ENCODE results near the gene GRIK4.

GRIK4 gene

DNA sequence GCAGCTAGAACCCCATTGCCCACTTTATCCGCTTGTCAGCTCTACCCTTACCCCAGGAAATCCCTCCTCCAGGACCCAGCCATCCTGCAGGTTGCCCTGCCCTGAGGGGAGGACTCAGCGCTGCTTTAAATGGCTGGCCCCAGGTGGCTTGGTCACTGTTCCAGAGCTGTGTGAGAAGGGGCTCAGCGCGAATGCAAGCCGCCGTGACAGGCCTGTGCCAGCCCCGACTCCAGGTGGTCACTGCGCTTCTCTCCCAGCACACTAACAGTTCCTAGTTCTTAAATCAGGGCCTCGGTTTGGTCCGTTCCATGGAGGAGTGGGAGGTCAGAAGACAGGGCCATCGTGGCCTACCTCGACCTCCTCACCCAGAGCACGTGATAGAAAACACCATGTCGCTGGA lies 446.6 kb downstream of the GRIK4 start:
- Histone ChIP-seq H3K36me3 (ENCODE audit: insufficient read depth, low read depth, low read length) (no peaks in the 10 kb centered on the region), H3K9ac (ENCODE audit: low read depth, low read length) (no peak overlapping the region), H3K9me3 (ENCODE audit: insufficient read depth, low read depth, low read length) (no peaks in the 10 kb centered on the region), H3K4me3 (ENCODE audit: low read length) (no peak overlapping the region), H3K4me1 (ENCODE audit: insufficient read depth, low read length) (peaks cover 6% of the 10 kb centered on the region), H3K27me3 (ENCODE audit: insufficient read depth, low read length) (no peaks in the 10 kb centered on the region), H3K27ac (ENCODE audit: low read length) (no peak overlapping the region)

DNA sequence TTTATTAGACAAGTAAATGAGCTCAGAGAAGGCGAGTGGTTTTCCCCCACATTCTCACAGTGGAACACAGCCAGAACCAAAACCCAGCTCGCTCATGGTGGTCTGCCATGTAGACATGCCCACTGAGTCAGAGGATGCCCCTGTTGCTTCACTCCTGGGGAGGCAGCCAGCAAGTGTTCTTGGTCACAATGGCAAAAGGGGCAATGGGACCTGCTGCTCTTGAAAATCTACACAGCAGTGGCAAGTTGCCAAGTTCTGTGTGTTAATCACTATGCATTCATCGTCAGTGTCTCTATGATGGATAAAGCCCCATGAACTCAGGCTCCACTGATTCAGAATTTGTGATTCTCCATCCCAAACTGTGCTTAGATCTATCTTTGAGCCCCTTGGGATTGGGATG lies 447.6 kb downstream of the GRIK4 start:
- H3K27ac ChIP-seq (ENCODE audit: low read length): no peak overlapping the region
- H3K4me1 ChIP-seq (ENCODE audit: insufficient read depth, low read length): peaks cover 6% of the 10 kb centered on the region
- H3K27me3 ChIP-seq (ENCODE audit: insufficient read depth, low read length): no peaks in the 10 kb centered on the region
- H3K9me3 ChIP-seq (ENCODE audit: insufficient read depth, low read depth, low read length): no peaks in the 10 kb centered on the region
- no peaks in the 10 kb centered on the region for H3K36me3 ChIP-seq (ENCODE audit: insufficient read depth, low read depth, low read length)
- H3K4me3 ChIP-seq (ENCODE audit: low read length): no peak overlapping the region
- no peak overlapping the region for H3K9ac ChIP-seq (ENCODE audit: low read depth, low read length)

DNA sequence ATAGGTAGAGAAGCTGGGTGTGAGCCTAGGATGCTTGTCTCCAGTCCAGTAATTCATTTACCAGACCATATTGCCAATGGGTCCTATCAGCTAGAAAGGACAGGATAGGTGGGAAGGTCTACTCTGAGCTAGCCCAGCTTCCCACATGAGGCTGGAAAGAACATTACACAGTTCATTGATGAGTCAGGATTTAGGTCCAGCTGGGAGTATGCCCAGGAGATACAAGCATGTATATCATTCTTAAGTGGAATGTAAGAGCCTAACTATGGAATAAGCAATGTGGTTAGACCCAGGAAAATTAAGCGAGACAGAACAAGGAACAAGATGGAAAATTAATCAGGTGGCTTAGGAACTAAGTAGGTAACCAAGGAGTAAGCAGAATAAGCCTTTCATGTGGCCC lies 453.3 kb downstream of the GRIK4 start:
- no peaks in the 10 kb centered on the region for H3K4me1 ChIP-seq (ENCODE audit: insufficient read depth, low read length)

DNA sequence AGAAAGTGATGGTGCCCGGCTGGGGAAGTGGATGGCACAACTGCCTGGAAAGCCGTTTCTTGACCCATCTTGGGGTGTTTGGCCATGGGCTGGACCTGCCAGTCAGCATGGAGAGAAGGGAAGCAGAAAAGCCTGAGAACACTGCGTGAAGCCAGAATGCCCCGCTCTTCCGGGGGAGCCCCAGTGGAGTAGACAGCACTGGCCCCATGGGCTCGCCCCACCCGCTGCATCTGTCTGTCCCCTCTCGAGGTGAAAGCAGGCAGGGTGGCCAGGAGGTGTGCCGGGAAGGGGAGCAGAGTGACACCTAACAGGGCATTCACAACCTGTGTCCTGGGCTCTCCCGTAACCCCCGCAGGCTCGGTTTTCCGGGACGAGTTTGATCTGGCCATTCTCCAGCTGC lies 455.3 kb downstream of the GRIK4 start:
- H3K4me1 ChIP-seq (ENCODE audit: insufficient read depth, low read length): no peaks in the 10 kb centered on the region
- no peaks in the 10 kb centered on the region for H3K9me3 ChIP-seq (ENCODE audit: insufficient read depth, low read depth, low read length)
- no peak overlapping the region for H3K4me3 ChIP-seq (ENCODE audit: low read length)
- no peaks in the 10 kb centered on the region for H3K36me3 ChIP-seq (ENCODE audit: insufficient read depth, low read depth, low read length)
- no peaks in the 10 kb centered on the region for H3K27me3 ChIP-seq (ENCODE audit: insufficient read depth, low read length)
- no peak overlapping the region for H3K27ac ChIP-seq (ENCODE audit: low read length)
- no peak overlapping the region for H3K9ac ChIP-seq (ENCODE audit: low read depth, low read length)

More for the DNA sequence above, 453.3 kb downstream of the GRIK4 start:
- H3K9ac ChIP-seq (ENCODE audit: low read depth, low read length): no peak overlapping the region
- H3K36me3 ChIP-seq (ENCODE audit: insufficient read depth, low read depth, low read length): no peaks in the 10 kb centered on the region
- no peak overlapping the region for H3K27ac ChIP-seq (ENCODE audit: low read length)
- no peaks in the 10 kb centered on the region for H3K9me3 ChIP-seq (ENCODE audit: insufficient read depth, low read depth, low read length)
- no peaks in the 10 kb centered on the region for H3K27me3 ChIP-seq (ENCODE audit: insufficient read depth, low read length)
- H3K4me3 ChIP-seq (ENCODE audit: low read length): no peak overlapping the region

DNA sequence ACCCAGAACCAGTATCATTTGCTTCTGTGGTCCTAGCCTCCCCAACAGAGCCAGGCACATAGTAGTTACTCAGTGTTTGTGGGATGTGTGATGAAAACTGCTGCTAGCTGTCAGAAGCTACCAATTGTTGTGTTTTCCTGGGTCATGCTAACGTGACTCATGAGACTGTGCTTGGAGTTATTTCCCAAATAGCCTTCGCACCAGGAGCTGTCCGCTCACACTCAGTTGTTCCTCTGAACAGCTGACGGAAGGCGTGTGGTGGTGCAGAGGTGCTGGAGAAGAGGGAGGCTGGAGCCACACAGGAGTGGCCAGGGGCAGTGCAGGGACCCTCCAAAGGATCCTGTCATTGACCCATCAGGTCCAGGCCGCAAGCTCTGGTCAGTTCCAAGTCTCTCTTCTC lies 458.4 kb downstream of the GRIK4 start:
- no peak overlapping the region for H3K27ac ChIP-seq (ENCODE audit: low read length)
- H3K9ac ChIP-seq (ENCODE audit: low read depth, low read length): no peak overlapping the region
- H3K9me3 ChIP-seq (ENCODE audit: insufficient read depth, low read depth, low read length): no peaks in the 10 kb centered on the region
- H3K36me3 ChIP-seq (ENCODE audit: insufficient read depth, low read depth, low read length): no peaks in the 10 kb centered on the region
- no peak overlapping the region for H3K4me3 ChIP-seq (ENCODE audit: low read length)
- no peaks in the 10 kb centered on the region for H3K4me1 ChIP-seq (ENCODE audit: insufficient read depth, low read length)
- H3K27me3 ChIP-seq (ENCODE audit: insufficient read depth, low read length): no peaks in the 10 kb centered on the region

DNA sequence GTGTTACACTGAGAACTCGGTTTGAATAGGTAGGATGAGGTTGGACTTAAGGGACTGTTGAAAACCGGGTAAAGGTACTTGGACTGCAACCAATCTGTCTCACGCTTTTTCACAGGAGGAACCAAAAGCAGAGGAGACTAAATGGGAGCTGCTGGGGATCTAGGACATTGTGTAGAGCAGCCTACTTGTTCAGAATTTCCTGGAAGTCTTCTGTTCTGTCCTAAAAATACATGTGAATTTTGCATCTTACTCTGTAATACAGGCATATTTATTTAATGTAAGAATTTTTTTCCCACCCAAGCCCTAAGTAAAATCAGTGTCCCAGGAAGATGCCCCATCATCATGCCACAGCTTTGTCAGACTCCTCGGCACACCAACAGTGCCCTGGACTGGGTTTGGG lies 460.3 kb downstream of the GRIK4 start:
- no peaks in the 10 kb centered on the region for H3K27me3 ChIP-seq (ENCODE audit: insufficient read depth, low read length)
- H3K9me3 ChIP-seq (ENCODE audit: insufficient read depth, low read depth, low read length): no peaks in the 10 kb centered on the region

DNA sequence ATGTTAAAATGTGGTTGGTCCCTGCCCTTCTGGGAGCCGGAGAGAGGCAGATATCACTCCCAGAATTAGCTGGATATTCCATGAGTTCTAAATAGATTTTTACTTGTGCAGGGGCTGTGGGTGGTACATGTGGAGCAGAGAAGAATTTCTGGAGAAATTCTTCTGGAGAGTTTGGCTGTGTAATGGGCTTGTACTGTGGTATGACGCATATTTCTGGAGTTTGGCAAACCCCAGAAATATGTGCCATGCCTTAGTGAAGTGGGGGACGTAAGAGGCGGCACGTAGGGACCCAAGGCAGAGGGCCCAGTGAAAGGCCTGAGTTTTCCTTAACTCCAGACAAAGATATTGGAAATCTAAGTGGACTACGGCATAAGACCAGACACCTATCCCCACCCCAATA lies 461.1 kb downstream of the GRIK4 start:
- no peak overlapping the region for H3K27ac ChIP-seq (ENCODE audit: low read length)
- H3K9ac ChIP-seq (ENCODE audit: low read depth, low read length): no peak overlapping the region
- H3K9me3 ChIP-seq (ENCODE audit: insufficient read depth, low read depth, low read length): no peaks in the 10 kb centered on the region
- H3K36me3 ChIP-seq (ENCODE audit: insufficient read depth, low read depth, low read length): no peaks in the 10 kb centered on the region
- no peaks in the 10 kb centered on the region for H3K4me1 ChIP-seq (ENCODE audit: insufficient read depth, low read length)
- no peak overlapping the region for H3K4me3 ChIP-seq (ENCODE audit: low read length)
- H3K27me3 ChIP-seq (ENCODE audit: insufficient read depth, low read length): no peaks in the 10 kb centered on the region

More for the DNA sequence above, 460.3 kb downstream of the GRIK4 start:
- Histone ChIP-seq H3K27ac (ENCODE audit: low read length) (no peak overlapping the region), H3K9ac (ENCODE audit: low read depth, low read length) (no peak overlapping the region), H3K4me3 (ENCODE audit: low read length) (no peak overlapping the region), H3K36me3 (ENCODE audit: insufficient read depth, low read depth, low read length) (no peaks in the 10 kb centered on the region), H3K4me1 (ENCODE audit: insufficient read depth, low read length) (no peaks in the 10 kb centered on the region)

DNA sequence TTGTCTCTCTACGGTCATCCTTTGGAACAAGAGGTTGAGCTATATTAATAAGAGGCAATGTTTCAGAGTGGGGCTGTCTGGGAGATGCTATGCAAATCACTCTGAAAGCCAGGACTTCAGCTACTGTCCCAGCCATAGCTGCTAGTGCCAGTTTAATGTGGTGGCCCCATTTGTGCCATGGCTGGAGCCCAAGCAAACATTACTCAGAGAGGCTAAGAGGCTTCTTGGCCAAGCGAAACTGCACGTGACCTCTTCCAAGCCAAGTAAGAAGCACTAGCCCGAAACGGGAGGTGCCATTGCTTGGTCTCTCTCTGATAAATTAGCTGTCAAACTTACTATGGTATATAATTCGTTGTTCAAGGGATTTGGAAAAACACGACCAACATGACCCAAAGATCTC lies 462.0 kb downstream of the GRIK4 start:
- no peaks in the 10 kb centered on the region for H3K27me3 ChIP-seq (ENCODE audit: insufficient read depth, low read length)
- no peak overlapping the region for H3K27ac ChIP-seq (ENCODE audit: low read length)
- no peaks in the 10 kb centered on the region for H3K36me3 ChIP-seq (ENCODE audit: insufficient read depth, low read depth, low read length)
- H3K9ac ChIP-seq (ENCODE audit: low read depth, low read length): no peak overlapping the region
- H3K4me1 ChIP-seq (ENCODE audit: insufficient read depth, low read length): no peaks in the 10 kb centered on the region
- H3K9me3 ChIP-seq (ENCODE audit: insufficient read depth, low read depth, low read length): no peaks in the 10 kb centered on the region
- no peak overlapping the region for H3K4me3 ChIP-seq (ENCODE audit: low read length)

DNA sequence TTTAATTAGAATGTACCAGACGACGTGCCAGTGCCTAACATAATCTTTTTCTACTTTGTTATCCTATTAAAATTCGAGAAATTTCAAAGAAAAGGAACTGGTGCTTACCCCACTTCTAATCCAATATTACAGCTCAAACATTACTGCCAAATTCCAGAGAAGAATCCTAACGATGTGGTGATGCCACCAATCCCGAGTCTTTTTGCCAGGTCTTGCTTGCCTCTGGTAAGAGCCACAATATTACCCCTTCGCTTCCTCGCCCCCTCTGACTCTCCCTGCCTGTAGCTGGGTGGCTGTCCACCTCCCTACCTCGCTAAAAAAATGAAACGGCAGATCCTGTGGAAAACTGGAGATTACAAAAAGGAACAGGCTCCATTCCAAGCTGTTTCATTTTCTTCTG lies 462.9 kb downstream of the GRIK4 start:
- H3K27me3 ChIP-seq (ENCODE audit: insufficient read depth, low read length): no peaks in the 10 kb centered on the region
- no peak overlapping the region for H3K27ac ChIP-seq (ENCODE audit: low read length)

DNA sequence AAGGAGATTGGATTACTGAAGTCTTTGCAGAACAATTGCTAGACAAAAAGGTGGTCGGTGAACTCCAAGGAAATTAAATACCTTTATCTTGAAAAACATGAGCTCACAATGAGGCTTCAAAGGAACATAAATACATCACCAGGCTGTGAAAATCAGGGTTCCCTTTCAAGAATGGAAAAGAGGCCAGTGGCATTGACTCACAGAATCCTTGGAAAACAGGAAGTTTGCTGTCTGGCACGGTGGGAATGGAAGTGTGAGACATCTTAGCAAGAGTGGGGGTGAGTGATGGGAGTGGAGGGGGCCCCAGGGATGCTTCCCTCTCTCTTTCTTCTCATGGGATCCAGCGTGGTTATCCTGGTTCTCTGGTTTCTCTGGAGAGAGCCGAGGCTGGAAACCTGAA lies 463.4 kb downstream of the GRIK4 start:
- no peaks in the 10 kb centered on the region for H3K27me3 ChIP-seq (ENCODE audit: insufficient read depth, low read length)
- no peaks in the 10 kb centered on the region for H3K36me3 ChIP-seq (ENCODE audit: insufficient read depth, low read depth, low read length)
- no peaks in the 10 kb centered on the region for H3K4me1 ChIP-seq (ENCODE audit: insufficient read depth, low read length)
- no peak overlapping the region for H3K27ac ChIP-seq (ENCODE audit: low read length)
- no peaks in the 10 kb centered on the region for H3K9me3 ChIP-seq (ENCODE audit: insufficient read depth, low read depth, low read length)
- H3K9ac ChIP-seq (ENCODE audit: low read depth, low read length): no peak overlapping the region
- H3K4me3 ChIP-seq (ENCODE audit: low read length): no peak overlapping the region

More for the DNA sequence above, 462.9 kb downstream of the GRIK4 start:
- Histone ChIP-seq H3K36me3 (ENCODE audit: insufficient read depth, low read depth, low read length) (no peaks in the 10 kb centered on the region), H3K4me3 (ENCODE audit: low read length) (no peak overlapping the region), H3K4me1 (ENCODE audit: insufficient read depth, low read length) (no peaks in the 10 kb centered on the region), H3K9ac (ENCODE audit: low read depth, low read length) (no peak overlapping the region), H3K9me3 (ENCODE audit: insufficient read depth, low read depth, low read length) (no peaks in the 10 kb centered on the region)

DNA sequence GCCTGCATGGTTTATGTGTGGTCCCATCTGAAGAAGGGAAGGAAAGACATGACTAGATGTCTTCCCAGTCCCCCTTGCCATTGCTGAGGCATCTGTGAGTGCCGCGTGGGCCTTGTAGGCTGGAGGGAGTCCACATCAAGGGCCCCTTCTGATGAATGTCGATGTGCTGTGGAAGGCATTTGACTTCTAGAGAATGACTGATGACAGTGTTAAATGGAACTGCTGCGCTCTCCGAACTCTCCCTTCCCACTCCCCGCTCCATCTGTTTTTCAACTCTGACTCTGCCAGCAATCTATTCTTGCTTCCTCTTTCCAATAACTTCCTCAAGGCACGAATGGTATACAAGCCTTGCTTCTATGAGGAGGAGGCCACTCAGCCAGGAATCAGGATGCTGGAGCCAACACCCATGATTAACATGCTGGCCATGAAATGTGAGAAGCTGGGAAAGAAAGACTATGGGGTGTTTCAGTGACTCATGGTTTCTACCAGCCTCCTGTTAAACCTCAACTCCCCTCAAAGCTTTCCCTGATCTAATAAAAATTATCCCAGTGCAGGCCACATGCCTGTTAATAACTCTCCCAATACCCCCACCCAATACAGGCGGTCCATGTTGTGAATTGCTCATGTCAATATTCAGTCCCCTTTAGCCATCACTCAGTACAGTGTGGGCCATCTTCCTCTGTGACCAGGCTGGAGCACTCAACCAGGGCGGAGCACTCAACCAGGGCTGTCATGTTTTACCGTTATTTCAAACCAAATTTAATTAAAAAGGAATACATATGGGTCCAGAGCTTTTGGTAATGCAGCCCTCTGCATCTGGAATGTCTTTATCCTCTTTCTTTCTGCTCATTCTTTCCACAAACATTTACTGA lies 466.0 kb downstream of the GRIK4 start:
- no peaks in the 10 kb centered on the region for H3K27me3 ChIP-seq (ENCODE audit: insufficient read depth, low read length)
- no peaks in the 10 kb centered on the region for H3K4me1 ChIP-seq (ENCODE audit: insufficient read depth, low read length)
- H3K9me3 ChIP-seq (ENCODE audit: insufficient read depth, low read depth, low read length): no peaks in the 10 kb centered on the region
- no peak overlapping the region for H3K27ac ChIP-seq (ENCODE audit: low read length)
- H3K36me3 ChIP-seq (ENCODE audit: insufficient read depth, low read depth, low read length): no peaks in the 10 kb centered on the region
- no peak overlapping the region for H3K9ac ChIP-seq (ENCODE audit: low read depth, low read length)
- no peak overlapping the region for H3K4me3 ChIP-seq (ENCODE audit: low read length)

DNA sequence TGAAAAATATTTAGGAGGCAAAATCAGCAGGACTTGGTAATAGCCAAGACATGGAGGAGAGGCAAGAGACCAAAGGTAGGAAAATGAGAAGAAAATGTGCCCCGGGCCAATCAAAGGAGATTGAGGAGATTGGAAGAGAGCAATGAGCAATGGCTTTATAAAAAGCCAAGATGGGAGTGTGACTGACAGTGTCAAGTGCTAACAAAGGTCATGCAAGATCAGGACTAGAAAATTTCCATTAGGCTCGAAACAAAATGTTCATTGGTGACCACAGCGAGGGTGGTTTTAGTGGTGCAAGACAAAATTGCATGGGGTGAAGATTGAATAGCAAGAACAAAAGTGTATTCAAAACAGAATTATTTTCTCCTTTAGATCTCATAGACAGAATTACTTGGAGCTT lies 467.2 kb downstream of the GRIK4 start:
- no peak overlapping the region for H3K27ac ChIP-seq (ENCODE audit: low read length)
- H3K9ac ChIP-seq (ENCODE audit: low read depth, low read length): no peak overlapping the region
- 0 out of 2 replicates have a peak, but pooled peaks cover 8% of the 10 kb centered on the region for H3K27me3 ChIP-seq (ENCODE audit: insufficient read depth, low read length)
- H3K9me3 ChIP-seq (ENCODE audit: insufficient read depth, low read depth, low read length): no peaks in the 10 kb centered on the region
- no peaks in the 10 kb centered on the region for H3K4me1 ChIP-seq (ENCODE audit: insufficient read depth, low read length)
- H3K36me3 ChIP-seq (ENCODE audit: insufficient read depth, low read depth, low read length): no peaks in the 10 kb centered on the region
- H3K4me3 ChIP-seq (ENCODE audit: low read length): no peak overlapping the region
